Psoas muscle (tissue), 8 donors: Measurements from ENCODE around the gene SV2B. TPM values are rescaled to one million over a fixed set of nuclear protein-coding genes. Genes with fewer than 3 reads are reported as not detected.

Source experiments
- ATAC-seq, 4 donors: fragments of 200-7000 bp; cut with Tn5 transposase; one replicate each; pipeline ENCODE4 v1.9.1; 2020; ENCODE audit warnings: moderate library complexity in 3 of 4, mild to moderate bottlenecking in 2 of 4
- DNase-seq, 2 donors: peaks; one replicate each; pipeline ENCODE4 v3.0.0-alpha.2; 2020
- H3K27ac ChIP-seq: fragments of 200-600 bp; one replicate; pipeline ENCODE4 v1.8.0; 2022
- H3K27me3 ChIP-seq, 3 donors: fragments of 200-600 bp in 1 of 3; one replicate each; pipeline versions ENCODE4 v1.6.1 to v1.8.0; 2013 to 2022; ENCODE audit warnings: low read length in 2 of 3, mild to moderate bottlenecking in 2 of 3, moderate library complexity in 1 of 3; ENCODE audit not compliant: insufficient read depth in 3 of 3
- H3K36me3 ChIP-seq, 2 donors: fragments of 200-600 bp in 1 of 2; one replicate each; pipeline versions ENCODE4 v1.6.1 to v1.8.0; 2013 to 2022; ENCODE audit warnings: low read depth in 1 of 2, mild to moderate bottlenecking in 1 of 2, moderate library complexity in 1 of 2; ENCODE audit not compliant: insufficient read depth in 1 of 2
- H3K4me1 ChIP-seq: fragments of 200-600 bp; one replicate; pipeline ENCODE4 v1.8.0; 2022
- H3K4me3 ChIP-seq: fragments of 200-600 bp; one replicate; pipeline ENCODE4 v1.8.0; 2022; ENCODE audit warnings: mild to moderate bottlenecking
- H3K9me3 ChIP-seq: fragments of 200-600 bp; one replicate; pipeline ENCODE4 v1.8.0; 2022
- CTCF ChIP-seq: fragments of 200-600 bp; IDR thresholded peaks from one replicate; pipeline ENCODE4 v1.8.0; 2022; ENCODE audit warnings: antibody characterized with exemption
- WGBS, 3 donors: extraction: QIAGEN DNeasy Blood & Tissue Kit; methylation state at CpG; one replicate each; pipeline versions ENCODE4 v1.1.6 to v1.1.7; 2013; 5-methylcytosine and 5-hydroxymethylcytosine counted together
- intact Hi-C, 2 donors: fragments of 100-400 bp; cut with DNase I; formaldehyde crosslinking; loops; one replicate each; pipeline versions ENCODE4 v1.11.0 to v1.14.2; 2022
- polyA plus RNA-seq, 3 donors: library from polyadenylated mRNA; stranded (reverse); fragments of 200-250 nt; gene quantifications; one replicate each; pipeline ENCODE4 v1.2.3, GENCODE V29; 2013
- total RNA-seq, 4 donors: library from RNA; stranded (reverse); fragmentation: NEBNext Ultra II Directional in 2 of 4; extraction: Animal tissue kit (Norgen Biotek cat#: 25700) in 2 of 4; gene quantifications; one replicate each; pipeline versions ENCODE4 v1.2.1 to v1.2.4, GENCODE V29; 2021 to 2023
- donor health status: healthy with polysubstance abuse.
- donor health status: DM: no; HTN: no; CAD: no; lungs with moderate emphysema.
- donor health status: Bipolar disorder and iron deficiency.
- donor health status: healthy.
- donor health status: DM: yes; HTN: yes; CAD: no.
- donor health status: DM: no; HTN: no; CAD: no.
- donor health status: DM: no; HTN: no; CAD: no.
- donor health status: DM: yes; HTN: yes; CAD: no.

Gene SV2B
- total and polyA plus RNA-seq, 7 donors, result 0.25 to 10.1 (median 2.1) TPM

GRCh38 chr15:91124132-91124531 lies 24.1 kb downstream of the SV2B start:
- DNase-seq, result no peak

GRCh38 chr15:91125162-91125561 lies 25.1 kb downstream of the SV2B start:
- no peaks in the 10 kb centered on the region for H3K36me3 ChIP-seq
- 84 to 87% (median 85%) methylated on average over 7 of the region's 7 CpGs for whole genome bisulfite sequencing, 3 donors
- no peak for ATAC-seq
- DNase-seq, result no peak
- intact Hi-C loops, result no loop called here
- no peaks in the 10 kb centered on the region for H3K4me1 ChIP-seq
- H3K27ac ChIP-seq, result no peak overlapping the region
- no peak overlapping the region for H3K4me3 ChIP-seq
- no peaks in the 10 kb centered on the region for H3K9me3 ChIP-seq
- peaks cover 0 to 39% (median 2%) of the 10 kb centered on the region in 3 donors for H3K27me3 ChIP-seq
- no peak for TF ChIP-seq CTCF

More at GRCh38 chr15:91124132-91124531, 24.1 kb downstream of the SV2B start:
- Histone ChIP-seq H3K4me3 (no peak overlapping the region), H3K4me1 (peaks cover 4% of the 10 kb centered on the region), H3K36me3 (no peaks in the 10 kb centered on the region), H3K27ac (no peak overlapping the region), H3K9me3 (no peaks in the 10 kb centered on the region), H3K27me3 (peaks cover 0 to 33% (median 2%) of the 10 kb centered on the region in 3 donors)
- intact Hi-C loops, result no loop called here
- 31 to 40% (median 39%) methylated on average over 5 of the region's 5 CpGs for WGBS, 3 donors
- ATAC-seq, result no peak
- TF ChIP-seq CTCF, result no peak

GRCh38 chr15:91126080-91126479 lies 26.0 kb downstream of the SV2B start:
- Histone ChIP-seq H3K9me3 (no peaks in the 10 kb centered on the region), H3K4me3 (no peak overlapping the region), H3K4me1 (no peaks in the 10 kb centered on the region), H3K27ac (no peak overlapping the region), H3K27me3 (peaks cover 0 to 43% (median 2%) of the 10 kb centered on the region in 3 donors), H3K36me3 (no peaks in the 10 kb centered on the region)
- TF ChIP-seq CTCF, result no peak
- peak in 1 of 4 donors; percentile 65 for ATAC-seq
- DNase-seq, result no peak
- intact Hi-C loops, result no loop called here

GRCh38 chr15:91127236-91127955 lies 27.3 kb downstream of the SV2B start:
- ATAC-seq, result no peak
- Histone ChIP-seq H3K4me3 (no peak overlapping the region), H3K4me1 (no peaks in the 10 kb centered on the region), H3K9me3 (no peaks in the 10 kb centered on the region), H3K27me3 (peaks cover 0 to 43% (median 2%) of the 10 kb centered on the region in 3 donors), H3K27ac (no peak overlapping the region), H3K36me3 (no peaks in the 10 kb centered on the region)
- no peak for TF ChIP-seq CTCF
- DNase-seq, result no peak
- 28 to 35% (median 32%) methylated on average over 7 of the region's 7 CpGs for whole genome bisulfite sequencing, 3 donors
- intact Hi-C loops, result no loop called here

GRCh38 chr15:91128016-91128415 lies 28.0 kb downstream of the SV2B start:
- Histone ChIP-seq H3K9me3 (no peaks in the 10 kb centered on the region), H3K36me3 (no peaks in the 10 kb centered on the region), H3K4me3 (no peak overlapping the region), H3K27ac (no peak overlapping the region), H3K4me1 (no peaks in the 10 kb centered on the region), H3K27me3 (peaks cover 0 to 43% (median 2%) of the 10 kb centered on the region in 3 donors)
- intact Hi-C loops, result no loop called here
- 69 to 77% (median 70%) methylated on average over 4 of the region's 4 CpGs for WGBS, 3 donors
- DNase-seq (no peak), ATAC-seq (no peak)
- TF ChIP-seq CTCF, result no peak
